ENCODE measurements around the gene INPP5K.

Gene INPP5K

GRCh38 chr17:1490643-1491442 is 25.6 kb downstream of the INPP5K start:
- TF ChIP-seq CTCF (IDR thresholded peaks at IDR 0.05; ENCODE audit: insufficient read depth, low read depth, low read length, missing control alignments) = no peak
- H3K4me3 ChIP-seq (ENCODE audit: low read length) = peak overlapping the region; percentile 72
- peak; percentile 45 for DNase-seq (ENCODE audit: low read depth)

GRCh38 chr17:1488826-1489270 is 27.6 kb downstream of the INPP5K start:
- TF ChIP-seq CTCF (IDR thresholded peaks at IDR 0.05; ENCODE audit: insufficient read depth, low read depth, low read length, missing control alignments) = no peak
- no peak overlapping the region for H3K4me3 ChIP-seq (ENCODE audit: low read length)

GRCh38 chr17:1487939-1488825 is 28.2 kb downstream of the INPP5K start:
- TF ChIP-seq CTCF (IDR thresholded peaks at IDR 0.05; ENCODE audit: insufficient read depth, low read depth, low read length, missing control alignments) = no peak
- peak overlapping the region; percentile 47 for H3K4me3 ChIP-seq (ENCODE audit: low read length)
- peak; percentile 85 for DNase-seq (ENCODE audit: low read depth)

More at GRCh38 chr17:1488826-1489270, 27.6 kb downstream of the INPP5K start:
- no peak for DNase-seq (ENCODE audit: low read depth)

GRCh38 chr17:1486802-1487695 is 29.4 kb downstream of the INPP5K start:
- TF ChIP-seq CTCF (IDR thresholded peaks at IDR 0.05; ENCODE audit: insufficient read depth, low read depth, low read length, missing control alignments) = no peak
- peak; percentile 82 for DNase-seq (ENCODE audit: low read depth)
- peak overlapping the region; percentile 47 for H3K4me3 ChIP-seq (ENCODE audit: low read length)

- TF ChIP-seq CTCF (IDR thresholded peaks at IDR 0.05; ENCODE audit: insufficient read depth, low read depth, low read length, missing control alignments) = no peak
- DNase-seq (ENCODE audit: low read depth) = peak; percentile 57
- H3K4me3 ChIP-seq (ENCODE audit: low read length) = peak overlapping the region; percentile 55
These were observed 30.7 kb downstream of the INPP5K start for GRCh38 chr17:1485423-1486376.
